K562 (cell line): Measurements from ENCODE around the gene GP1BB. TPM values are rescaled to one million over a fixed set of nuclear protein-coding genes. Genes with fewer than 3 reads are reported as not detected.

Source experiments
- BCOR ChIP-seq: fragments of 450-650 bp; IDR thresholded peaks from 2 replicates; pipeline ENCODE4 v1.6.1; 2016
- CAMTA2 ChIP-seq: fragments of 250-450 bp; sonication (Bioruptor Pico); conservative IDR thresholded peaks from 2 replicates; pipeline ENCODE4 v1.5.1; 2022
- CBX1 ChIP-seq: sonication (generic); IDR thresholded peaks from 2 replicates; pipeline ENCODE4 v1.6.1; 2016; ENCODE audit warnings: antibody characterized with exemption, low read depth, mild to moderate bottlenecking
- CBX8 ChIP-seq: fragments of 200-600 bp; sonication (generic); IDR thresholded peaks from 2 replicates; pipeline ENCODE4 v1.6.1; 2012; ENCODE audit warnings: borderline replicate concordance, mixed run types, low read depth, mild to moderate bottlenecking, moderate library complexity, mixed read lengths, low read length, control low read depth, inconsistent platforms; ENCODE audit not compliant: poor library complexity, severe bottlenecking; ENCODE audit errors: extremely low read depth
- CREB5 ChIP-seq: fragments of 250-450 bp; sonication (Bioruptor Pico); IDR thresholded peaks from 2 replicates; pipeline ENCODE4 v1.5.0; 2020; ENCODE audit warnings: mild to moderate bottlenecking
- MED1 ChIP-seq: sonication (generic); formaldehyde crosslinking; IDR thresholded peaks from 2 replicates; pipeline ENCODE4 v1.8.1; 2023; ENCODE audit warnings: missing genetic modification reagents, borderline replicate concordance
- RBM14 ChIP-seq: fragments of 200-400 bp; formaldehyde crosslinking; IDR thresholded peaks from 2 replicates; pipeline ENCODE4 v1.6.1; 2018; ENCODE audit warnings: low read depth, mild to moderate bottlenecking, low read length, moderate library complexity, borderline replicate concordance; ENCODE audit not compliant: insufficient read depth
- TSHZ1 ChIP-seq: fragments of 250-450 bp; sonication (Bioruptor Pico); IDR thresholded peaks from 2 replicates; pipeline ENCODE4 v1.4.0; 2020; ENCODE audit warnings: mild to moderate bottlenecking, moderate library complexity
- ZC3H8 ChIP-seq: fragments of 450-650 bp; IDR thresholded peaks from 2 replicates; pipeline ENCODE4 v1.6.1; 2017
- ZFP1 ChIP-seq: fragments of 450-650 bp; formaldehyde crosslinking; IDR thresholded peaks from 2 replicates; pipeline ENCODE4 v1.4.0; 2020; ENCODE audit warnings: mild to moderate bottlenecking, mixed read lengths
- ZNF23 ChIP-seq: fragments of 250-450 bp; sonication (Bioruptor Pico); IDR thresholded peaks from 2 replicates; pipeline ENCODE4 v1.4.0; 2020; ENCODE audit warnings: mild to moderate bottlenecking
- ZNF232 ChIP-seq: sonication (generic); formaldehyde crosslinking; IDR thresholded peaks from 2 replicates; pipeline ENCODE4 v1.8.0; 2022; ENCODE audit warnings: mild to moderate bottlenecking, missing genetic modification reagents
- ZNF668 ChIP-seq: fragments of 250-450 bp; sonication (Bioruptor Pico); IDR thresholded peaks from 2 replicates; pipeline ENCODE4 v1.8.0; 2022; ENCODE audit warnings: mild to moderate bottlenecking, inconsistent platforms
- polyA plus RNA-seq, 8 experiments: library from polyadenylated mRNA; depleted of rRNA in 4 of 8; stranded (reverse) in 5 of 8; unstranded in 3 of 8; fragments of >200 nt; fragmentation: Nextera tagmentation in 2 of 8; fragmentation: Illumina TruSeq in 1 of 8; extraction: Ambion mirVana in 2 of 8; extraction: Trizol in 1 of 8; gene quantifications; 2 replicates each; pipeline versions ENCODE4 v1.2.1 to v1.2.3, GENCODE V29; 2011 to 2014; ENCODE audit warnings: inconsistent platforms in 1 of 8, missing spikeins in 1 of 8
- total RNA-seq, 7 experiments: library from RNA; depleted of rRNA in 6 of 7; stranded (reverse); fragments of >200 nt in 6 of 7; fragmentation: Illumina TruSeq in 2 of 7; extraction: Trizol in 2 of 7; gene quantifications; 2 replicates each; pipeline versions ENCODE4 v1.2.1 to v1.2.3, GENCODE V29; 2011 to 2021; ENCODE audit warnings: low replicate concordance in 1 of 7

The GP1BB gene
- total and polyA plus RNA-seq, 9 of the 15 experiments (the other 6 are each of a cell fraction or from before 2014, with no cell fraction given): 0.69 to 162 (median 2.8) TPM

GRCh38 chr22:19691721-19692341 lies 31.5 kb upstream of the GP1BB start (continued):
- TF ChIP-seq TSHZ1: no peak
- no peak for TF ChIP-seq ZNF668 (CRISPR knock-in tag)
- TF ChIP-seq ZNF232: no peak
- no peak for TF ChIP-seq MED1 (CRISPR knock-in tag)
- TF ChIP-seq ZC3H8: no peak
- no peak for TF ChIP-seq ZFP1 (CRISPR knock-in tag)
- no peak for TF ChIP-seq CBX1
- no peak for TF ChIP-seq CAMTA2
- TF ChIP-seq RBM14: no peak
- no peak for TF ChIP-seq CBX8
- TF ChIP-seq ZNF23 (CRISPR knock-in tag): no peak
- TF ChIP-seq BCOR: no peak
- no peak for TF ChIP-seq CREB5 (CRISPR knock-in tag)
